SK-N-SH (cell line): ENCODE measurements around the gene CIROP.

Experiments used
- CTCF ChIP-seq: fragments of 200-600 bp; sonication (generic); IDR thresholded peaks from 2 replicates; pipeline ENCODE4 v1.6.1; 2017; ENCODE audit warnings: antibody characterized with exemption, mild to moderate bottlenecking, moderate library complexity
- EP300 ChIP-seq, 2 experiments: IDR thresholded peaks; 2 replicates each; pipeline versions ENCODE4 v1.4.0 to v1.6.1; 2012; ENCODE audit warnings: borderline replicate concordance in 1 of 2, low read depth in 1 of 2, low read length in 1 of 2
- EZH2phosphoT487 ChIP-seq: fragments of 200-600 bp; sonication (generic); IDR thresholded peaks from 2 replicates; pipeline ENCODE4 v1.6.1; 2017; ENCODE audit warnings: low read depth, mixed run types, mild to moderate bottlenecking, antibody characterized with exemption, moderate library complexity, borderline replicate concordance
- FOSL2 ChIP-seq: IDR thresholded peaks from 2 replicates; pipeline ENCODE4 v1.4.0; 2012; ENCODE audit warnings: low read depth, mild to moderate bottlenecking, moderate library complexity, borderline replicate concordance
- GABPA ChIP-seq: IDR thresholded peaks from 2 replicates; pipeline ENCODE4 v1.4.0; 2012; ENCODE audit warnings: low read depth, mild to moderate bottlenecking
- GATA2 ChIP-seq: sonication (generic); formaldehyde crosslinking; IDR thresholded peaks from 2 replicates; pipeline ENCODE4 v1.5.0; 2020; ENCODE audit warnings: mild to moderate bottlenecking, missing genetic modification reagents
- IRF3 ChIP-seq: fragments of 150-350 bp; IDR thresholded peaks from 2 replicates; pipeline ENCODE4 v1.6.1; 2016; ENCODE audit warnings: mild to moderate bottlenecking, low read depth, low read length
- NFIC ChIP-seq: IDR thresholded peaks from 2 replicates; pipeline ENCODE4 v1.4.0; 2012; ENCODE audit warnings: borderline replicate concordance
- POLR2AphosphoS5 ChIP-seq: IDR thresholded peaks from 2 replicates; pipeline ENCODE4 v1.6.1; 2012; ENCODE audit warnings: low read depth, low read length
- RAD21 ChIP-seq: IDR thresholded peaks from 2 replicates; pipeline ENCODE4 v1.6.1; 2012; ENCODE audit warnings: mild to moderate bottlenecking, low read length
- REST ChIP-seq: IDR thresholded peaks from 2 replicates; pipeline ENCODE4 v1.6.1; 2012; ENCODE audit warnings: mild to moderate bottlenecking, low read depth, low read length, moderate library complexity
- RFX5 ChIP-seq: IDR thresholded peaks from 2 replicates; pipeline ENCODE4 v1.6.1; 2012; ENCODE audit warnings: mild to moderate bottlenecking, improper control_type of control experiment, low read length
- SMC3 ChIP-seq: IDR thresholded peaks from 2 replicates; pipeline ENCODE4 v1.6.1; 2012; ENCODE audit warnings: low read depth, low read length, improper control_type of control experiment
- TEAD4 ChIP-seq: IDR thresholded peaks from 2 replicates; pipeline ENCODE4 v1.4.0; 2012; ENCODE audit warnings: mild to moderate bottlenecking, borderline replicate concordance; ENCODE audit not compliant: insufficient read depth

- TF ChIP-seq EZH2phosphoT487 (no peak), REST (no peak), GATA2 (CRISPR knock-in tag) (no peak), RAD21 (no peak), TEAD4 (no peak), CTCF (no peak), GABPA (no peak), FOSL2 (no peak), SMC3 (no peak), NFIC (no peak), POLR2AphosphoS5 (no peak), RFX5 (no peak), IRF3 (no peak), EP300 (IDR thresholded peaks at IDR 0.05; ENCODE audit: borderline replicate concordance in 1 of 2, low read depth in 1 of 2, low read length in 1 of 2) (no peak)
These were observed 33.2 kb upstream of the CIROP start for GRCh38 chr14:23137813-23138535.
